DOHH2 (cell line): ENCODE measurements around the gene TLE3.

Experiments
- H3F3A ChIP-seq: fragments of 200-600 bp; sonication (generic), shearing (Covaris generic); 2 replicates; pipeline ENCODE4 v1.6.0; 2016; ENCODE audit warnings: antibody characterized with exemption, mild to moderate bottlenecking; ENCODE audit not compliant: control insufficient read depth, insufficient read depth
- H3K27ac ChIP-seq: fragments of 200-600 bp; sonication (generic); 2 replicates; pipeline ENCODE4 v1.5.1; 2014; ENCODE audit warnings: low read depth, mild to moderate bottlenecking, low read length, moderate library complexity
- H3K27me3 ChIP-seq: fragments of 200-600 bp; sonication (generic); 2 replicates; pipeline ENCODE4 v1.6.1; 2014; ENCODE audit warnings: mild to moderate bottlenecking, low read length, mixed read lengths; ENCODE audit not compliant: control insufficient read depth
- H3K36me3 ChIP-seq: fragments of 200-600 bp; sonication (generic); 2 replicates; pipeline ENCODE4 v1.6.1; 2014; ENCODE audit warnings: mild to moderate bottlenecking, low read length, moderate library complexity, mixed read lengths; ENCODE audit not compliant: control insufficient read depth
- H3K4me1 ChIP-seq: fragments of 200-600 bp; sonication (generic); 2 replicates; pipeline ENCODE4 v1.6.1; 2014; ENCODE audit warnings: mild to moderate bottlenecking, low read length, mixed read lengths; ENCODE audit not compliant: control insufficient read depth
- H3K4me2 ChIP-seq: fragments of 200-600 bp; sonication (generic); 2 replicates; pipeline ENCODE4 v1.6.0; 2014; ENCODE audit warnings: mild to moderate bottlenecking, low read length, moderate library complexity
- H3K4me3 ChIP-seq: fragments of 200-600 bp; sonication (generic); 2 replicates; pipeline ENCODE4 v1.5.1; 2014; ENCODE audit warnings: mild to moderate bottlenecking, low read length, mixed read lengths
- H3K79me2 ChIP-seq: fragments of 200-600 bp; sonication (generic); 2 replicates; pipeline ENCODE4 v1.6.1; 2014; ENCODE audit warnings: mild to moderate bottlenecking, low read length, mixed read lengths; ENCODE audit not compliant: control insufficient read depth
- H3K9me2 ChIP-seq: fragments of 200-600 bp; sonication (generic); replicated peaks from 2 replicates; pipeline ENCODE4 v1.6.1; 2014; ENCODE audit warnings: mild to moderate bottlenecking, low read length, mixed read lengths; ENCODE audit not compliant: control insufficient read depth
- H3K9me3 ChIP-seq: fragments of 200-600 bp; sonication (generic); 2 replicates; pipeline ENCODE4 v1.6.1; 2014; ENCODE audit warnings: antibody characterized with exemption, low read length, mixed read lengths; ENCODE audit not compliant: control insufficient read depth, insufficient read depth
- H4K20me1 ChIP-seq: fragments of 200-600 bp; sonication (generic); 2 replicates; pipeline ENCODE4 v1.6.0; 2014; ENCODE audit warnings: low read depth, mild to moderate bottlenecking, antibody characterized with exemption, low read length, moderate library complexity; ENCODE audit not compliant: control insufficient read depth, insufficient read depth
- CTCF ChIP-seq: fragments of 200-600 bp; sonication (generic); IDR thresholded peaks from one replicate; pipeline ENCODE4 v1.5.1; 2014; ENCODE audit warnings: antibody characterized with exemption, mild to moderate bottlenecking, low read depth, low read length; ENCODE audit not compliant: poor library complexity, severe bottlenecking
- EZH2phosphoT487 ChIP-seq: fragments of 200-600 bp; sonication (generic); IDR thresholded peaks from 2 replicates; pipeline ENCODE4 v1.6.1; 2017; ENCODE audit warnings: borderline replicate concordance, mild to moderate bottlenecking, antibody characterized with exemption, low read length, moderate library complexity, mixed read lengths

Gene TLE3

GRCh38 chr15:70055601-70056051 is 42.1 kb downstream of the TLE3 start:
- TF ChIP-seq EZH2phosphoT487 (no peak), CTCF (no peak)
- Histone ChIP-seq H3K4me2 (no peak overlapping the region), H4K20me1 (no peaks in the 10 kb centered on the region), H3K27me3 (no peaks in the 10 kb centered on the region), H3K9me2 (no peaks in the 10 kb centered on the region), H3K27ac (no peak overlapping the region), H3K9me3 (no peaks in the 10 kb centered on the region), H3K4me3 (no peak overlapping the region), H3K36me3 (peaks cover 92% of the 10 kb centered on the region), H3K4me1 (no peaks in the 10 kb centered on the region), H3F3A (no peaks in the 10 kb centered on the region), H3K79me2 (no peaks in the 10 kb centered on the region)

DNA sequence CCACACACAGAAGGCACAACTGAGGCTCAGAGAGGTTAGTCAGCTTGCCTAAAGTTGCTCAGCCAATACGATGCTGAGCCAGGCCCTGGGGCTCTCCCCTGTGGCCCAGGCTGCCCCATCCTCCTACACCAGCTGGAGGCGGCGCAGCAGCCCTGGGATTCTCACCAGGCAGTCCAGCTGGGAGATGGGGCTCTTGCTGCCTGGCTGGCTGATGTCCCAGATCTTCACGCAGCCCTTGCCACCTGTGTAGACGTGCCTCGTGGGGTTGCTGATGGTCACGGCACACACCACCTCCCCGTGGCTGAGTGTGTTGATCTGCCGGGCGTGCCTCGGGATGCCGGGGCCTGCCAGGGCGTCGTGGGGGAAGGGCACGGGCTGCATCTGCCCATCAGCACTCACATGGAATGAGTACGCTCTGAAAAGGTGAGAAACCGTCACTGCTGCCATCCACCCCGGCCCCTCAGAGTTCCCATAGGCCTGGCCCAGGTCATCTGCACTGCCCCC is 42.8 kb downstream of the TLE3 start:
- Histone ChIP-seq H3K4me1 (no peaks in the 10 kb centered on the region), H3K27ac (no peak overlapping the region), H3K4me3 (no peak overlapping the region), H3K27me3 (no peaks in the 10 kb centered on the region), H3F3A (no peaks in the 10 kb centered on the region), H3K4me2 (no peak overlapping the region), H3K9me3 (no peaks in the 10 kb centered on the region), H3K36me3 (peaks cover 92% of the 10 kb centered on the region), H3K9me2 (no peaks in the 10 kb centered on the region), H3K79me2 (no peaks in the 10 kb centered on the region), H4K20me1 (no peaks in the 10 kb centered on the region)
- no peak for TF ChIP-seq CTCF
- no peak for TF ChIP-seq EZH2phosphoT487

DNA sequence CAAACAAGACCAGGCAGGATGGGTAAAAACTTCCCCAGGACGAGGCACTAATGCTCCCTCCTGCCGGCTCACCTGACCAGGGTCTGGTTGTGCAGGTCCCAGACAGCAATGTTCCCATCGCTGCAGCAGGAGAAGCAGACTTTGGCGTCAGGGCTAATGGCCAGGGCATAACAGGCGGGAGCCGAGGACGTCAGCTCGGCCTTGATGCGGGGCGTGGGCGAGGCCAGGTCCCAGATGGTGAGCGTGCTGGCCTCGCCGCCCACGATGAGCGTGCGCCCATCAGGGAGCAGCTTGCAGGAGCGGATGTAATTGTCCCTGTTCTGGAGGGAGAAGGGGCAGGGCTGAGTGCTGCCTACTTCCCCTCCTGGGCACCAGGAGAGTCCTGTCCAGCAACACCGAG is 43.4 kb downstream of the TLE3 start:
- Histone ChIP-seq H3K79me2 (no peaks in the 10 kb centered on the region), H3K4me2 (no peak overlapping the region), H3K27ac (no peak overlapping the region), H3K36me3 (peaks cover 91% of the 10 kb centered on the region), H3K9me2 (no peaks in the 10 kb centered on the region), H3K27me3 (no peaks in the 10 kb centered on the region), H3K4me3 (no peak overlapping the region), H4K20me1 (no peaks in the 10 kb centered on the region), H3K4me1 (no peaks in the 10 kb centered on the region), H3F3A (no peaks in the 10 kb centered on the region), H3K9me3 (no peaks in the 10 kb centered on the region)
- TF ChIP-seq CTCF, result no peak
- TF ChIP-seq EZH2phosphoT487, result no peak
